HG03139 (cell line): ENCODE results near the gene INPP5F.
"Not testable (repeated sequence)": the region's sequence is repeated elsewhere in the genome, so short reads cannot be mapped to it uniquely, and the experiment has no call there.

ENCODE experiments used
- ATAC-seq: cut with Tn5 transposase; IDR thresholded peaks from one replicate; pipeline ENCODE4 v1.9.1; 2021; ENCODE audit not compliant: unreplicated experiment

INPP5F gene

DNA sequence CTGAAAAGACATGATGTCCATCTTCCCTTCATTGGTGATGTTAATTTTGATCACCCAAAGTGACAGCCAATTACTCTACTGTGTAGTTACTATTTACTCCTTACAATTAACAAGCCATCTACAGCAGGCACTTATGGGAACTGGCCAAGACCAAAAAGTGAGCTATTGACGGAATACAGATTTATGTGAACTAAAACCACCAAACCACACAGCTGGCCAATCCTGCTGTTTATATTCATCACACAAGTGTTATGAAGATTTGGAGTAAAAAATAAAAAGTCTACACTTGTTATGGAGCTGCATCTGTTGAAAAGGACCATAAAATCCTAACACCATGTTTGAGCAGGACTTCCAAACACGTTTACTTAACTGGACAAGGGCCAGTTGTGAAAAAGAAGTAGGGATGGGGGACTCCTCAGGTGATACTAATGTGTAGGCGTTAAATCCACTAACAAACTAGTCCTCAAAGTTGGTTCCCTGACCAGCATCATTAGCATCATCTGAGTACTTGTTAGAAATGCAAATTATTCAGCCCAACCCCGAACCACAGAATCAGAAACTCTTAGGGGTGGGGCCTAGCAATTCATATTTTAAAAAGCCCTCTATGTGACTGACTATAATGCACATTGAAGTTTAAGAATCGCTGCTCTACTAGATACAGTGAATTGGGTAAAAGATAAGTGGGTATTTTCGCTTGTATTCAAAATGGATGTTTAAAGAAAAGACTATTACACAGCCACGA, 135.2 kb downstream of the INPP5F start:
- ATAC-seq, result no peak

DNA sequence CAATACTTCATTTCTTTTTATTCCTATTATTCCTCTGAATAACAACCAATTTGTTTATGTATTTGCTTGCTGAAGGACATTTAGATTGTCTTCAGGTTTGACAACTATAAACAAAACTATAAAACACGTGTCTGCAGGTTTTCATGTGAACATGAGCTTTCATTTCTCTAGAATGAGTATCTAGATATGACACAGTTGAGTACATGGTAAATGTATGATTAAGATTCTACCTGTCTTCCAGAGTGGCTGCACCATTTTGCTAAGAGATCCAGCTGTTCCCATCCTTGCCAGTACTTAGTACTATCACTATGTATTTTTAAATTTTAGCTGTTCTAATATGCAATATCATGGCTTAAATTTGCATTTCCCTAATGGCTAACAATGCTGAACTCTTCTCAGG, 136.7 kb downstream of the INPP5F start:
- ATAC-seq, result no peak

DNA sequence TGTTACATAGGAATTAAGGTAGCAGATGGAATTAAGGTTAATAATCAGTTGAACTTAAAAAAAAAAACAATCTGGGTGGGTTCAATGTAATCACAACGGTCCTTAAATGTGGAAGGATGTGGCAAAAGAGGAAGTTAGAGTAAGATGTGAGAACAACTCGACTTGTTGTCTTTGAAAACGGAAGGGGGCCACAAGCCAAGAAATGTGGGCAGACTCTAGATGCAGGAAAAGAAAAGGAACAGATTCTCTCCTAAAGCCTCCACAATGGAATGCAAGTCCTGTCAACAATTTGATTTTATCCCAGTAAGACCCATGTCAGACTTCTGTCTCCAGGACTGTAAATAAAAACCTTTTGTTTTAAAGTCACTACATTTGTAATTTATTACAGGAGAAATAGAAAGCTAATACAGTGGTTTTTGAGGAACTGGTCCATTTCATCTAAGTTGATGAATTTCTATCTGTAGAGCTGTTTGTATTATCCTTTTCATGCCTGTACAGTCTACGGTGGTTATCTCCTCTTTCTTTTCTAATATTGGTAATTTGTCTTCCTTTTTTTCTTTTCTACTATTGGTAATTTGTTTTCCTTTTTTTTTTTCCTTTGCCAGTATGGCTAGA, 138.2 kb downstream of the INPP5F start:
- ATAC-seq, result no peak

DNA sequence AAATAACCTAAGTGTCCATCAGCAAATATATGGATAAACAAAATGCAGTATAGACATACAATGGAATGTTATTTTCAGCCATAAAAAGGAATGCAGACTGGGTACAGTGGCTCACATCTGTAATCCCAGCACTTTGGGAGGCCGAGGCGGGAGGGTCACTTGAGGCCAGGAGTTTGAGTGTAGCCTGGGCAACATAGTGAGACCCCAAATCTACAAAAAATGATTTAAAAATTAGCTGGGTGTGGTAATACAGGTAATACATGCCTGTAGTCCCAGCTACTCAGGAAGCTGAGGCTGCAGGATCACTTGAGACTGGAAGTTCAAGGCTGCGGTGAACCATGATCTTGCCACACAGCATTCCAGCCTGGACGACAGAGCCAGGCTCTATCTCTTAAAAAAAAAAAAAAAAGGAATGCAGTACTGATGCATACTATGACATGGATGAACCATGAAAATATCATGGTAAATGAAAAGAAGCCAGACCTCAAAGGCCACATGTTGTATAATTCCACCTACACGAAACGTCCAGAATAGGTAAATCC, 139.9 kb downstream of the INPP5F start:
- ATAC-seq, result no peak

DNA sequence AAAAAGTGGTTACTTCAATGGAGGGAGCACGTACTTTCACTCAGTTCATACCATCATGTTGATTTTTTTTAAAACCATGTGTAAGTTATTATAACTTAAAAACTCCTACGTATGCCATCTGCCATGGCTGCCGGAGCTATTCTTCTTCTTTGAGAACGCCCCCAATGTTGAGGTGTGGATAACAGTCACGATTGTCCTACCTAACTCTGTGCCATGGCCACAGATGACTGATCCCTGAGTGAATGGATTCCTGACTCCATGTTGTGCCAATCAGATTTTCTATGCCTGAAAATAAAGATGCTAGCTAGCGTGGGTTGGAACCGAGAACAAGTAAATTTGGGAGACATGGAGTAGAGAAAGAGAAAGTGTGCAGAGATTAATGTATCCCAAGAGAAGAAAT, 141.5 kb downstream of the INPP5F start:
- ATAC-seq, result no peak

DNA sequence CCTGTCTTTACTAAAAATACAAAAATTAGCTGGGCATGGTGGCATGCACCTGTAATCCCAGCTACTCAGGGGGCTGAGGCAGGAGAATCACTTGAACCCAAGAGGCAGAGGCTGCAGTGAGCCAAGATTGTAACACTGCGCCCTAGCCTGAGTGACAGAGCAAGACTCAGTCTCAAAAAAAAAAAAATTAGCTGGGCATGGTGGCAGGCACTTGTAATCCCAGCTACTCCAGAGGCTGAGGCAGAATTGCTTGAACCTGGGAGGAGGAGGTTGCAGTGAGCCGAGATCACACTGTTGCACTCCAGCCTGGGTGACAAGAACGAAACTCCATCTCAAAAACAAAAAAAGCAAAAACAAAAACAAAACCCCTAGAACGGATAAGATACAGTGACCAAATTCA, 143.5 kb downstream of the INPP5F start:
- ATAC-seq, result not testable (repeated sequence)

DNA sequence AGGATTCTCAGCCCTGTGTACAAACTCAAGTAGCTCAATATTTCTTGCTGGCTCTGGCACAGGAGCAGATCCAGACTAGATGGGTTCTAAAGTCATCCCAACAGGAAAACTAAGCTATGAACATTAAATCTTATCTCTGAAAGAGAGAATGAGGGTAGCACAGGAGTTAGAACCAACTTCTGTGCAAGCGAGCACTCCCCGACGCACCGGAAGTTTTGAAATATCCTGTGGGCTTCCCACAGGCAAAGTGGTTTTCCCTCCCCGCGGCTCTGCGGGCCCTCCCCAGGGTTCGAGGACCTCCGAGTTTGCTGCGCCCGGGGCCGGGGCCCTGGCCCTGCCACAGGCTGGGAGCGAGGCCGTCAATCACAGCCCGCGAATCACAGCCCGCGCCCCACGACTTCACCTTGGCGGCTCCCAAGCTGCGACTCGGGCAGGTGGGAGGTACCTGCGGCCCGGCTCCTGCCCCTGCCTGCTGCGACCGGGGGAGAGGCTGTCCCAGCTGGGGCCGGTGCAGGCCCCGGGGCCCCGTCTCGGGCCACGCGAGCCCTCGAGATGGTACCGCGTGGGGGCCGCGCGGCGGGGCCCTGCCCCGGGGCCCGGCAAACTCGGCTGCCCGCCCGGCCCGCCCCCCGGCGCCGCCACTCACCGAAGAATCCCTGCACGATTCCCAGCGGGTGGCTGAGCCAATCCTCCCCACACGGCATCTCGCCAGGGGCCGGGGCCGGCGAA, 146.2 kb downstream of the INPP5F start:
- ATAC-seq, result peak; percentile 33

DNA sequence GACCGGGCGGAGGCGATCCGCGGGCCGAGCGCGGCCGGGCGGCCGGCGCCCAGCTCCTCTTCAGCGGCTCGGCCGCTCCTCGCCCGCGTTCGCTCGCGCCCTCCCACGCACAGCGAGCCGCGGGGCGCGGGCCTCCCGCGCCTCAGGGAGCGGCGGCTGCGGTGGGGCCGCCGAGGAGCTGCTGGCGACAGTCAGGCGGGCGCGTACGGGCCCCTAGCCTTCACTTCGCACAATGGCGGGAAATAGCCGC, 146.7 kb downstream of the INPP5F start, which contains the start of gene MCMBP:
TSS of gene MCMBP (minus strand) at position 234 of the 250 bp plus-strand sequence. CDS start 259 bp downstream, outside the sequence.
- no peak for ATAC-seq

DNA sequence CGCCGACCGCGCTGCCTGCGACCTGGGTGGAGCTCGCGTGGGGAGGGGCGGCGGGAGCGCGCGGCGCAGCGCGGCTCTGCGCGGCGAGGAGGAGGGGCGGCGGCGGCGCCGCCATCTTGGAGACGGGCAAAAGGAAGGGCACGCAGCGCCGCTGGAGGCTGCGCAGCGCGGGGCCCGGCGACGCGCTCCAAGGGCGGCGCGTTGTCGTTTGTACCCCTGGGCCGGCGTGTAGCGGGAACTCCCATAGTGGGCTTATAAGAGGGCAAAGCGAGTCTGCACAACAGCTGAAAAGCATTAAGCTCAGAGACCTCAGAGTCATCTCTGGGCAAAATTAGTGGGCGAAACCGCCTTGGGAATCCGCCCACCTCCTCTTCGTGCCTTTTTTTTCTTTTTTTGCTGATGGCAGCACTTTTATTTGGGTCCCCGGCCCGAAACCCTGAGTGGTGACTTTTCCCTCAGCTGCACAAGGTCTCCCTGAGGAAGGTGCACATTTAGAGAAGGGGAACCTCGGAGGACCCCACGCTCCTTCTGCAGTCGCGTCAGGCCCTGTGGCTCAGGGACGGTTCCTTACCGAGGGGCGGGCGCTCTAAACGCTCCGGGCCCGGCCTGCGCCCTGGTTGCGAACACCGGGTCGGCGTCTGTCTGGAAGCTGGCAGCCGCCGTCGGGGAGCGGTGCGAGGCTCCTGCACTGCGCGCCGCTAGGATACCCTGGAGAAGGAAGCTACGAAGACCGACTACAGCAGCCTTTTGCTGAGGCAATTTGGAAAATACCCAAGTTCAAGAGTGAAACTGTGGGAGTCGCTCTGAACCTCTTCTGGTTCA, 147.2 kb downstream of the INPP5F start:
- ATAC-seq, result peak; percentile 90

DNA sequence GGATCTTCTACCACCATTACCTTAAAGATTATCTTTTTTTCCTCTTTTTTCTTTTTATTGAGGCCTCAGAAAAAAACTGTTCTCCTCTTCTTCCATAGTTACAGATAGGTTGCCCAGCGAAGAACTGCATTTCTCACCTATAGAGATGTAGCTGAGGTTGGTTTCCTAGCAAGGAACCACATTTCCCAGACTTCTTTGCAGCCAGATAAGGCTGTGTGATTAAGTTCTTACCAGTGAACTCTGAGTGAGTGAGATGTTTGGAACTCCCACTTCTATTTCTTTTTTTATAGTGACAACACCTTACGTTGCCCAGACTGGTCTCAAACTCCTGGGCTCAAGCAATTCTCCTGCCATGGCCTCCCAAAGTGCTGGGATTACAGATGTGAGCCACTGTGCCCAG, 152.7 kb downstream of the INPP5F start:
- no peak for ATAC-seq
